ENCODE results near the gene MOB3A. TPM values are rescaled to one million over a fixed set of nuclear protein-coding genes. Genes with fewer than 3 reads are reported as not detected.

The MOB3A gene
- total and polyA plus RNA-seq, 9 of the 15 experiments (the other 6 are each of a cell fraction or from before 2014, with no cell fraction given) = 1.1 to 24.1 (median 6.0) TPM

GRCh38 chr19:2027361-2027760 is 68.8 kb downstream of the MOB3A start:
- DNase-seq (ENCODE audit: extremely low read depth in 1 of 4, low spot score in 3 of 4) = no peak
- H3K9me3 ChIP-seq (replicated peaks; ENCODE audit: control insufficient read depth, insufficient read depth, low read depth, low read length) = no peaks in the 10 kb centered on the region
- no peak overlapping the region for H2AFZ ChIP-seq (ENCODE audit: low read depth, low read length)
- H3K36me3 ChIP-seq (ENCODE audit: control insufficient read depth, insufficient read depth, low read length) = no peaks in the 10 kb centered on the region
- intact Hi-C loops (cut with micrococcal nuclease) = no loop called here
- no peak overlapping the region for H3K9ac ChIP-seq (ENCODE audit: insufficient read depth in 1 of 2, low read depth in 2 of 2, low read length in 2 of 2)
- CTCF ChIA-PET (ENCODE audit: low intra/inter-chr PET ratio) = no interaction called here
- FAIRE-seq = no peak
- H4K20me1 ChIP-seq (replicated peaks; ENCODE audit: control insufficient read depth, insufficient read depth, low read length) = no peaks in the 10 kb centered on the region
- BruUV-seq (replicated peaks) = no TSS peak
- TF ChIP-seq ZBTB34 (CRISPR knock-in tag; IDR thresholded peaks at IDR 0.05) (no peak), GATAD2A (IDR thresholded peaks at IDR 0.05) (no peak), ZBTB43 (CRISPR knock-in tag; IDR thresholded peaks at IDR 0.05) (no peak), FUS (optimal IDR thresholded peaks at IDR 0.05; ENCODE audit: low read depth, low read length) (no peak), HEY1 (CRISPR knock-in tag; IDR thresholded peaks at IDR 0.05; ENCODE audit: borderline replicate concordance) (no peak), GTF2A2 (tag; IDR thresholded peaks at IDR 0.05) (no peak), ZFP30 (CRISPR knock-in tag; IDR thresholded peaks at IDR 0.05; ENCODE audit: borderline replicate concordance) (no peak), ZFX (CRISPR knock-in tag; IDR thresholded peaks at IDR 0.05) (no peak), ZNF280A (IDR thresholded peaks at IDR 0.05; ENCODE audit: low read depth, partially characterized antibody) (no peak), ZNF668 (CRISPR knock-in tag; IDR thresholded peaks at IDR 0.05) (no peak), ZC3H11A (IDR thresholded peaks at IDR 0.05; ENCODE audit: low read depth, low read length) (no peak), ZFPM2 (CRISPR knock-in tag; IDR thresholded peaks at IDR 0.05) (no peak), ARID3B (CRISPR knock-in tag; IDR thresholded peaks at IDR 0.05; ENCODE audit: borderline replicate concordance) (no peak), DDX20 (tag; IDR thresholded peaks at IDR 0.05; ENCODE audit: low read depth) (no peak), ZNF780A (CRISPR knock-in tag; IDR thresholded peaks at IDR 0.05) (no peak), ZNF217 (CRISPR knock-in tag; IDR thresholded peaks at IDR 0.05) (no peak)
- in situ Hi-C loops (cut with MboI) = no loop called here
- no peaks in the 10 kb centered on the region for H3K79me2 ChIP-seq (ENCODE audit: control insufficient read depth, insufficient read depth, low read length)
- peaks cover 0 to 5% of the 10 kb centered on the region in 2 experiments; a peak in 2 of 5 replicates for H3K4me1 ChIP-seq (replicated peaks in 1 of 2; ENCODE audit: control insufficient read depth in 2 of 2, insufficient read depth in 2 of 2, low read length in 2 of 2)
- H3K27ac ChIP-seq (ENCODE audit: extremely low read depth, low read depth, low read length) = no peak overlapping the region
- H3K4me3 ChIP-seq = no peak overlapping the region
- WGBS (ENCODE audit: insufficient coverage, low coverage, missing lambda C conversion rate) = 71% methylated on average over 9 of the region's 9 CpGs
- ATAC-seq = no peak
- no peaks in the 10 kb centered on the region for H3K27me3 ChIP-seq (ENCODE audit: control insufficient read depth in 2 of 2, insufficient read depth in 2 of 2, low read length in 2 of 2)
- H3K9me1 ChIP-seq (ENCODE audit: control insufficient read depth, insufficient read depth, low read length) = no peaks in the 10 kb centered on the region
- POLR2A ChIA-PET = interaction anchor here (0.7 kb wide), 1 partner anchor 14 kb away, joined by 3 read pairs; no protein-coding TSS in a partner anchor
- no peak overlapping the region for H3K4me2 ChIP-seq (ENCODE audit: insufficient read depth, low read length)

Measured in K562 (cell line).